Kidney (tissue), 14 donors: Measurements from ENCODE around the gene SH3D21. TPM values are rescaled to one million over a fixed set of nuclear protein-coding genes. Genes with fewer than 3 reads are reported as not detected.

Experiments used
- DNase-seq, 5 donors: peaks; one replicate each; pipeline ENCODE4 v3.0.0-alpha.2; 2013 to 2020
- FAIRE-seq: peaks from 2 replicates; lab custom pipeline; 2012; peaks lifted over from hg19 to GRCh38; lab: Jason Lieb, UNC
- H3K27ac ChIP-seq, 2 donors: one replicate each; pipeline ENCODE4 v1.7.0; 2013; ENCODE audit warnings: low read depth in 2 of 2, low read length in 2 of 2, inconsistent platforms in 1 of 2
- H3K27me3 ChIP-seq: one replicate; pipeline ENCODE4 v1.7.1; 2013; ENCODE audit warnings: low read length, inconsistent platforms; ENCODE audit not compliant: control insufficient read depth, insufficient read depth
- H3K36me3 ChIP-seq, 3 donors: one replicate each; pipeline versions ENCODE4 v1.7.0 to v1.7.1; 2013; ENCODE audit warnings: low read length in 3 of 3, control low read depth in 1 of 3, inconsistent platforms in 1 of 3; ENCODE audit not compliant: insufficient read depth in 3 of 3, control insufficient read depth in 2 of 3
- H3K4me1 ChIP-seq, 3 donors: one replicate each; pipeline versions ENCODE4 v1.7.0 to v1.7.1; 2013; ENCODE audit warnings: low read length in 3 of 3, inconsistent platforms in 1 of 3, low read depth in 1 of 3; ENCODE audit not compliant: control insufficient read depth in 2 of 3, insufficient read depth in 2 of 3
- H3K4me3 ChIP-seq, 3 donors: one replicate each; pipeline versions ENCODE4 v1.7.0 to v1.8.1; 2013; ENCODE audit warnings: low read length in 3 of 3, control low read depth in 1 of 3, inconsistent platforms in 1 of 3
- H3K9ac ChIP-seq, 3 donors: one replicate each; pipeline versions ENCODE4 v1.7.0 to v1.7.1; 2013; ENCODE audit warnings: low read length in 3 of 3, control low read depth in 1 of 3, inconsistent platforms in 1 of 3
- H3K9me3 ChIP-seq, 3 donors: one replicate each; pipeline versions ENCODE4 v1.7.0 to v1.7.1; 2013; ENCODE audit warnings: low read length in 3 of 3, control low read depth in 1 of 3, inconsistent platforms in 1 of 3; ENCODE audit not compliant: control insufficient read depth in 2 of 3, insufficient read depth in 1 of 3
- CTCF ChIP-seq: IDR thresholded peaks from 3 replicates; pipeline ENCODE4 v1.5.1; 2012; ENCODE audit warnings: mild to moderate bottlenecking, moderate library complexity, borderline replicate concordance; ENCODE audit not compliant: insufficient read depth; ENCODE audit errors: extremely low read depth
- intact Hi-C: fragments of 100-400 bp; cut with DNase I; formaldehyde crosslinking; loops from one replicate; pipeline ENCODE4 v1.11.1; 2022
- polyA plus RNA-seq: library from polyadenylated mRNA; stranded (reverse); fragments of 350-450 nt; fragmentation: Illumina TruSeq; extraction: RNeasy Lipid Tissue Mini Kit (QIAGEN cat#74804); gene quantifications from one replicate; pipeline ENCODE4 v1.2.3, GENCODE V29; 2014; ENCODE audit warnings: low read depth, low replicate concordance; ENCODE audit not compliant: insufficient read depth
- total RNA-seq: library from RNA; stranded (reverse); fragmentation: NEBNext Ultra II Directional; extraction: Animal tissue kit (Norgen Biotek cat#: 25700); gene quantifications from one replicate; pipeline ENCODE4 v1.2.1, GENCODE V29; 2021
- donor health status: control.
- donor health status: control.
- donor health status: control.
- donor health status: control.
- donor health status: control.
- donor health status: DM: yes; HTN: yes; CAD: no.
- donor health status: Normal renal cell carcinoma (clear cell type).

The SH3D21 gene
- total and polyA plus RNA-seq, 2 donors from 2014 or later = 5.7 to 33.4 TPM

GRCh38 chr1:36258960-36259344 lies 47.2 kb upstream of the SH3D21 start:
- no peak overlapping the region for H3K9ac ChIP-seq
- intact Hi-C loops = no loop called here
- peaks cover 0 to 25% (median 24%) of the 10 kb centered on the region in 3 donors for H3K4me1 ChIP-seq
- TF ChIP-seq CTCF = no peak
- H3K27me3 ChIP-seq = no peaks in the 10 kb centered on the region
- H3K9me3 ChIP-seq = no peaks in the 10 kb centered on the region
- DNase-seq = peak in 1 of 5 donors; percentile 30
- H3K27ac ChIP-seq = peak overlapping the region; percentile 47 to 70
- FAIRE-seq = no peak
- H3K4me3 ChIP-seq = no peak overlapping the region
- peaks cover 0 to 7% (median 3%) of the 10 kb centered on the region in 3 donors for H3K36me3 ChIP-seq

- no peaks in the 10 kb centered on the region for H3K4me1 ChIP-seq
- H3K9ac ChIP-seq = no peak overlapping the region
- no peak for FAIRE-seq
- no peak for TF ChIP-seq CTCF
- no peak for DNase-seq
- intact Hi-C loops = no loop called here
- H3K36me3 ChIP-seq = peaks cover 0 to 3% (median 2%) of the 10 kb centered on the region in 3 donors
- H3K9me3 ChIP-seq = no peaks in the 10 kb centered on the region
- no peaks in the 10 kb centered on the region for H3K27me3 ChIP-seq
- no peak overlapping the region for H3K4me3 ChIP-seq
- no peak overlapping the region for H3K27ac ChIP-seq
These were observed 37.2 kb upstream of the SH3D21 start for GRCh38 chr1:36268981-36269380.

- Histone ChIP-seq H3K4me3 (no peak overlapping the region), H3K9ac (no peak overlapping the region), H3K36me3 (peaks cover 0 to 2% (median 0%) of the 10 kb centered on the region in 3 donors), H3K27ac (no peak overlapping the region), H3K9me3 (no peaks in the 10 kb centered on the region), H3K27me3 (no peaks in the 10 kb centered on the region), H3K4me1 (no peaks in the 10 kb centered on the region)
- TF ChIP-seq CTCF = no peak
- FAIRE-seq (no peak), DNase-seq (no peak)
- intact Hi-C loops = no loop called here
These were observed 36.7 kb upstream of the SH3D21 start for GRCh38 chr1:36269408-36269838.

GRCh38 chr1:36273024-36273423 lies 33.1 kb upstream of the SH3D21 start:
- no peak for TF ChIP-seq CTCF
- H3K9ac ChIP-seq = no peak overlapping the region
- DNase-seq = no peak
- no peak overlapping the region for H3K4me3 ChIP-seq
- H3K27ac ChIP-seq = no peak overlapping the region
- intact Hi-C loops = no loop called here
- H3K4me1 ChIP-seq = no peaks in the 10 kb centered on the region
- peaks cover 0 to 2% (median 0%) of the 10 kb centered on the region in 3 donors for H3K36me3 ChIP-seq
- H3K27me3 ChIP-seq = no peaks in the 10 kb centered on the region
- FAIRE-seq = no peak
- H3K9me3 ChIP-seq = no peaks in the 10 kb centered on the region
